ENCODE results near the gene TRIO.

GRCh38 chr5:14226992-14227391 lies 83.8 kb downstream of the TRIO start:
- TF ChIP-seq CTCF (IDR thresholded peaks at IDR 0.05) (no peak), POLR2AphosphoS5 (IDR thresholded peaks at IDR 0.05) (no peak), POLR2A (IDR thresholded peaks at IDR 0.05) (no peak)

Data from transverse colon (tissue), 4 donors.